ENCODE measurements around the gene TRPM4.
A peak's percentile ranks its signal among the peaks of the same experiment; 100 is the strongest.

TRPM4 gene

DNA sequence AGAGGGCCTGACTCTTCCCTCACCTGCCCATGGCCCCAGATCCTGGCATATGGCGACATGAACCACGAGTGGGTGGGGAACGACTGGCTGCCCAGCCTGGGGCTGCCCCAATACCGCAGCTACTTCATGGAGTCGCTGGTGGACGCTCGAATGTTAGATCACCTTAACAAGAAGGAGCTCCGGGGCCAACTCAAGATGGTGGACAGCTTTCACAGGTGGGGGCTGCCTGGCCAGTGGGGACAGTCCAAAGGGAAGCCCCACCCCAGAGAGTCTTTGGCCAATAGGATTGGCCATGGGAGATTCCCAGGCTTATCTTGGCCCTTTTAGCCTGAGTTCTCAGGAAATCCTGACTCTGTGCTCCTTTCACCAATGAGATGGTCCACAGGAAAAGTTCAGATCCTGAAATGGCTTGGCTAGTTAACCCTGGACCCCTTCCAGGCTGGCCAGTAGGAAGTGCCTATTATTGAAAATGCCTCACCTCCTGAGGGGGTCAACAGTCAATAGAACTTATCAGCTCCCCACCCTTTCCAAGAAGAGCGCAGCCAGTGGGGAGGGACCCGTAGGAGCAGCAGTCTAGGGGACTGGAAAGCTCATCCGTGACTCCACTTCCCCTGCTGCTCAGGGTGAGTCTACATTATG is 9.4 kb upstream of the TRPM4 start:
- no peak for TF ChIP-seq TAF1 (IDR thresholded peaks at IDR 0.05; ENCODE audit: borderline replicate concordance, insufficient read depth, low read length)
- no peak for TF ChIP-seq POLR2AphosphoS5 (IDR thresholded peaks at IDR 0.05; ENCODE audit: low read depth, low read length)
- no peak for TF ChIP-seq REST (IDR thresholded peaks at IDR 0.05; ENCODE audit: insufficient read depth in 1 of 2, low read depth in 2 of 2, low read length in 2 of 2)
- TF ChIP-seq FOXP2 (optimal IDR thresholded peaks at IDR 0.05; ENCODE audit: borderline replicate concordance, extremely low read depth, extremely low read length, insufficient read depth): no peak
- TF ChIP-seq SIN3A (IDR thresholded peaks at IDR 0.05; ENCODE audit: borderline replicate concordance, insufficient read depth, low read length): no peak

GRCh38 chr19:49148784-49149651 is 8.6 kb upstream of the TRPM4 start:
- TF ChIP-seq POLR2AphosphoS5 (IDR thresholded peaks at IDR 0.05; ENCODE audit: low read depth, low read length) (0 out of 2 replicates have a peak, but pooled peaks have one; percentile 68), REST (IDR thresholded peaks at IDR 0.05; ENCODE audit: insufficient read depth in 1 of 2, low read depth in 2 of 2, low read length in 2 of 2) (peak; percentile 87 to 94), FOXP2 (optimal IDR thresholded peaks at IDR 0.05; ENCODE audit: borderline replicate concordance, extremely low read depth, extremely low read length, insufficient read depth) (peak; percentile 31), SIN3A (IDR thresholded peaks at IDR 0.05; ENCODE audit: borderline replicate concordance, insufficient read depth, low read length) (peak; percentile 40; the same call in 1 of the 2 replicates), TAF1 (IDR thresholded peaks at IDR 0.05; ENCODE audit: borderline replicate concordance, insufficient read depth, low read length) (no peak)

DNA sequence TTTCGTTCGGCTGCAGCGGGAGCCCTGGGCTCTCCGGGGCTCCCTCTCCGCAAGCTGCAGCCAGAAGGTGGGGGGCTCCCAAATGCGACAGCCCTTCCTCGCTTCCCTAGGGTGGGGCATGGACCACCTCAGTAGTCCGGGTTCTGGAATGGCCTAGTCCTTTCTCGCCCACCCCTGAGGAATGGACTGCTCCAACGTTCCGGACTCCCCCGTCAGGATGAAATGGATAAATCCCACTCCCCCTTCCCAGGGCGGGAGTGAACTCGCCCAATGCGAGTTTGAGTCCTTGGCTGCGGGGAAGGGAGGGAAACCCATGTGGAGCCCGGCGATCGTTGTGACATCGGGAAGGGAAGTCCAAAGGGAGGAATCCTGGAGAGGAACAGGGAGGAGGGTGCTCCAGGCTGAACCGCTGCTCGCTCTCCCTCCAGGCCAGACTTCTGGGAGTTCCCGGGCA is 7.9 kb upstream of the TRPM4 start:
- no peak for TF ChIP-seq REST (IDR thresholded peaks at IDR 0.05; ENCODE audit: insufficient read depth in 1 of 2, low read depth in 2 of 2, low read length in 2 of 2)
- TF ChIP-seq POLR2AphosphoS5 (IDR thresholded peaks at IDR 0.05; ENCODE audit: low read depth, low read length): peak; percentile 62
- peak; percentile 18; the same call in 1 of the 2 replicates for TF ChIP-seq TAF1 (IDR thresholded peaks at IDR 0.05; ENCODE audit: borderline replicate concordance, insufficient read depth, low read length)
- TF ChIP-seq FOXP2 (optimal IDR thresholded peaks at IDR 0.05; ENCODE audit: borderline replicate concordance, extremely low read depth, extremely low read length, insufficient read depth): no peak

DNA sequence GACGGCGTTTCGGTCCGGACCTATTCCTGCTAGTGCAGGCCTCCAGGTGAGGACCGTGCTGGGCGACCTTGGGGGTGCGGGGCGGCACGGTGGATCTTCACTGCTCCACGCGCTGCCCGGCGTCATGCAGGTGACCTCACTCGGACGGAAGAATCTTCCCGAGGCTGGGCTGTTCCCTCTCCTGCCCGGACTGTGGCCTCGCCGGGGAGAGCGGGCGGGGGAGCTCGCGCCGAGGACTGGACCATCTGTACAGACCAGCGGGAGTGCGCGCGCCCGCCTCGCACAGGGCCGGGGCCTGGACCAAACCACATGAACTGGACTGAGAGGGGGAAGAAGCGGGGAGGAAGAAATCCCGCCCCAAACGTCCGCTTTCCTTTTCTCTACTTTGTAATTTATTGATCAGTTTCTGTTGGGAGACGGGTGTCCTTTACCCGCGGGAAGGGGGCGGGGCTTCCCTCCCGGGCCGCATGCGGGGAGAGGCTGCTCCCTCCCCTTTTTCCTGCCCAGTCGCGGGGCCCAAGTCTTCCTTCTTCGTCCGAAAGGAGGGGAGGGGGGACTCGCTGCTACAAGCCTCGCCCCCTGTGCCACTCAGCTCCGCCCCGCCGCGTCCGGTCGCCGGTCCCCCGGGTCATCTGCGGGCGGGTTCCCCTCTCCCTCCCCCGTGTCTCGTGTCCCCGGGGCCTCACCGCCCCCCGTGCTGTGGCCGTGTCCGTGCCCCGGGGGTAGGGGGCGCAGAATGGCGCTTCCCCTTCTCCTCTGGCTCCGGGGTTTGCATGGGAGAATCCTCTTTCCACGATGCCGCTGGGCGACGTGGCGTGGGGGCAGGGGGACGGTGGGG is 7.3 kb upstream of the TRPM4 start:
- TF ChIP-seq SIN3A (IDR thresholded peaks at IDR 0.05; ENCODE audit: borderline replicate concordance, insufficient read depth, low read length) (no peak), POLR2AphosphoS5 (IDR thresholded peaks at IDR 0.05; ENCODE audit: low read depth, low read length) (peak; percentile 42; the same call in 1 of the 2 replicates), FOXP2 (optimal IDR thresholded peaks at IDR 0.05; ENCODE audit: borderline replicate concordance, extremely low read depth, extremely low read length, insufficient read depth) (no peak), TAF1 (IDR thresholded peaks at IDR 0.05; ENCODE audit: borderline replicate concordance, insufficient read depth, low read length) (peak; percentile 49; the same call in 1 of the 2 replicates), REST (IDR thresholded peaks at IDR 0.05; ENCODE audit: insufficient read depth in 1 of 2, low read depth in 2 of 2, low read length in 2 of 2) (peak in 1 of 2 experiments; percentile 32; a peak in 1 of 4 replicates)
